Activated naive CD4-positive, alpha-beta T cell treated with anti-CD3 and anti-CD28 coated beads, Interleukin-2, amount 50 U/mL, for 16 hours (primary cell): ENCODE measurements around the gene ABCA2.

Source experiments
- DNase-seq: peaks from one replicate; pipeline ENCODE4 v3.0.0-alpha.2; 2020

The ABCA2 gene

DNA sequence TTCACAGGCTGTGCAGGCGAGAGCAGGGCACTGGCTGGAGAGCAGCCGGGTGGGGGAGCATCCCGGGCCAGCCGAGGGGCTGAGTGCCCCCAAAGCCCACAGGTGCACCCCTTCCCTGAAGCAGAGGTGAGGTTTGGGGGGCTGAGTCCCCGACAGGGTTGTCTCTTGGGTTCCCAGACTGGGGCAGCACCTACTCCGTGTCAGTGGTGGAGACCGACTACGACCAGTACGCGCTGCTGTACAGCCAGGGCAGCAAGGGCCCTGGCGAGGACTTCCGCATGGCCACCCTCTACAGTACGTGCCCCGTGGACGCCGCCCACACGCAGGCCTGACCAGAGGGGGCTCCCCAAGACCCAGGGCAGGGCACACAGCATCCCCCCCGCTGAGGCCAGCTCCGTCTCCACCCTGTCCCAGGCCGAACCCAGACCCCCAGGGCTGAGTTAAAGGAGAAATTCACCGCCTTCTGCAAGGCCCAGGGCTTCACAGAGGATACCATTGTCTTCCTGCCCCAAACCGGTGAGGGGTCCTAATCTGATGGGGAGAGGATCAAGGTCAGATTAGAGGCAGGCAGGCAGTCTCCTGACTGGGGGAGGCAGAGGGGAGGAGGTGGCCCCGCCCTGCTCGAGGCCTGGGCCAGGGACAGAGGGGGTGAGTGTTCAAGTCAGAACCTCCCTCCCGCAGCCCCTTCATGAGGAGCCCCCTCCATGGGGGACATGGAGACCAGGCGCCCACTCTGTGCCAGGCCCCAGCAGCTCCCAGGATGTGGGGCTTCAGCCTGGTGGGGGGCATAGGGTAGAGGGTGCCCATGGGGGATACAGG is 48.1 kb downstream of the ABCA2 start:
- DNase-seq: no peak

DNA sequence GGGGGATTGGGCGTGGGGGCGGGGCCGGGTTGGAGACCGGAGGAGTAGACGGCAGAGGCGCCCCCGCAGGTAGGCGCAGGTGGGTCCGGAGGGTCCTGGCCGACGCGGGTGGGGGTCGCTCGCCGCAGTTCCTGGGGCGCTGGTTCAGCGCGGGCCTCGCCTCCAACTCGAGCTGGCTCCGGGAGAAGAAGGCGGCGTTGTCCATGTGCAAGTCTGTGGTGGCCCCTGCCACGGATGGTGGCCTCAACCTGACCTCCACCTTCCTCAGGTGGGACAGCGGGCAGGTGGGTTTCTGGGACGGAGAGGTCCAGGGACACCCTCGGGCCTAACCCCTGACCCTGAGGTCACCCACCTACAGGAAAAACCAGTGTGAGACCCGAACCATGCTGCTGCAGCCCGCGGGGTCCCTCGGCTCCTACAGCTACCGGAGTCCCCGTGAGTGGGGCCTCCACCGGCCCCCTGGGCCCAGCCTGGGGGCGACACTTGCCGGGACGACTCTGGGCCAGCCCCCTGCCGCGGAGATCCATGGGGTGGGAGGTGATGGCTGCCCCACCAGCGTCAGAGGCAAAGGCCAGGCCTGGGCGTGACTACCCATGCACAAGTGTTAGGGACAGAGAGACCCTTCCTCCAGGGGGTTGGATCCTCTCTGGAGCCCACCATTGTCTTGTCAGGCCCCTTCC is 49.0 kb downstream of the ABCA2 start:
- DNase-seq: no peak

DNA sequence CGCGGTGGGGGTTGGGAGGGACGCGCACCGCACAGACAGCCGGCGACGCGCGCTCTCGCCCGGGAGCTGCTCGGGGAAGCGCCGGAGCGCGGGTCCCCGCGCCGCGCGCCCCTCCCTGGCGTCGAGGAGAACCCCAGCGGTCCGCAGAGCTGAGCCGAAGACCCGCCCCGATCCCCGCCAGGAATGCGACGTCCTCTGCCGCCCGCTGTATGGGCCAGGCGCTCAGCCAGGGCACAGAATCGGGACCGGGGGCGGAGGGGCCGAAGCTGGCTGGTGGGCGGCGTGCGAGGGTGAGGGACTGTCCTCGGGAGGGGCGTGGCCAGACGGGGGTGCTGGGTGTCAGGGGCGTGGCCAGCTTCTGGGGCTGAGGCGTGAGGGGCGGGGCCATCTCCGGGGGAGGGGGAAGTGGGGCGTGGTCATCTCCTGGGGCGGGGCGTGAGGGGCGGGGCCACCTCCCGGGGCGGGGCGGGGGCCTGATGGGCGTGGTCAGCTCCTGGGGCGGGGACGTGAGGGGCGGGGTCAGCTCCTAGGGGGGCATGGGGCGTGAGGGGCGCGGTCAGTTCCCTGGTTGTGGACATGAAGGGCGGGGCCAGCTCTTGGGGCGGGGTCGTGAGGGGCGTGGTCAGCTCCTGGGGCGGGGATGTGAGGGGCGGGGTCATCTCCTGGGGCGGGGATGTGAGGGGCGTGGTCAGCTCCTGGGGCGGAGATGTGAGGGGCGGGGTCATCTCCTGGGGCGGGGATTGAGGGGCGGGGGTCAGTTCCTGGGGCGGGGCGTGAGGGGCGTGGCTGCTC is 49.8 kb downstream of the ABCA2 start:
- peak; percentile 60 for DNase-seq

DNA sequence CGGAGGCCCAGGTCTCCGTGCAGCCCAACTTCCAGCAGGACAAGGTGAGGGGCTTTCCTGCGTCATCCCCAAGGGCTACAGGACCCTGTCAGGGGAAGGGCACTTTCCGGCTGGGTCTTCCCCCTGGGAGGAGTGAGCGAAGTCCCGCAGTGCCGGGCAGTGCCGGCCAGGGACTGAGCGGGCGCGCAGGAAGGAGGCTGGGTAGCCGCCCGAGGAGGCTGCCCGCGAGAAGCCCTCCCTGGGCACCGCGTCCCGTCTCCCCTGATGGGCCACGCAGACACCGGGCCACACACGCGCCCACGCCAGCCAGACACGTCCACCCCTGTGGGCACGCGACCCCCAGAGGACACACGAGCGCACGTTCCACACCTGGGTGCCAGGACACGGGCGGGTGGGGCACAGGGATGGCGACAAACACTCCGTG is 50.4 kb downstream of the ABCA2 start:
- no peak for DNase-seq

DNA sequence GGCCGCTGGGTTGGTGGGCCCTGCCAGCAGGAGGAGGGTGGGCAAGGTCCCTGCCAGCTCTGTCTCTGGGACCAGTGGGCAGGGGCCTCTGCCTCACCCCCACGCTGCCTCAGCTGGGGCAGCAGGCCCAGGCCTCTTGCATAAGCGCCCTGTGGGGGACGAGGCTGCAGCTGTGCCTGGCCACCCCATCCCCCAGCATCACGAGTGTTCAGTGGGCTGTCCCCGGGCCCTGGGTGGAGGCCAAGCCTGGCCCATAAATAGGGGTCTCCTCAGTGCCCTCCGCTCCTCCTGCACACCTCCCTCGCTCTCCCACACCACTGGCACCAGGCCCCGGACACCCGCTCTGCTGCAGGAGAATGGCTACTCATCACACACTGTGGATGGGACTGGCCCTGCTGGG is 50.8 kb downstream of the ABCA2 start, which contains the start of gene PTGDS:
PTGDS (plus strand) TSS at position 282 of the 400 bp plus-strand sequence; CDS start at position 357, 75 bp downstream.
- no peak for DNase-seq

DNA sequence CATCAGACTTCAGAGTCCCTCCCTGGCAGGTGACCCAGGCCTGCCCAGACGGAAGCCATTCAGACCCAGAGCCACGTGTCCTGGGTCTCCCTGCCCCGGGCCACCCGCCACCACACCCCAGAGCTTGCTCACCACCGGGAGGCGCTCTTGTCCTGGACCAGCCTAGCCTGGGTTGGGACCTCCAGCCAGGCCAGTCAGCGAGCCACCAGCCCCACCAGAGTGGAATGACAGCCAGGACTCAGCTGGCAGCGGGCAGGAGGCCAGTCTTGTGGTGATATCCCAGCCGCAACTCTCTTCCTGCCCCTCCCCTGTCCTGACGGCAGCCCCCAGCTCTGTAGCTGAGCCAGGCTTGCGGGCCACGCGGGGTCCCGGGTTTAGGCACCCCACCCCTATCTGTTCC is 52.4 kb downstream of the ABCA2 start:
- DNase-seq: no peak

DNA sequence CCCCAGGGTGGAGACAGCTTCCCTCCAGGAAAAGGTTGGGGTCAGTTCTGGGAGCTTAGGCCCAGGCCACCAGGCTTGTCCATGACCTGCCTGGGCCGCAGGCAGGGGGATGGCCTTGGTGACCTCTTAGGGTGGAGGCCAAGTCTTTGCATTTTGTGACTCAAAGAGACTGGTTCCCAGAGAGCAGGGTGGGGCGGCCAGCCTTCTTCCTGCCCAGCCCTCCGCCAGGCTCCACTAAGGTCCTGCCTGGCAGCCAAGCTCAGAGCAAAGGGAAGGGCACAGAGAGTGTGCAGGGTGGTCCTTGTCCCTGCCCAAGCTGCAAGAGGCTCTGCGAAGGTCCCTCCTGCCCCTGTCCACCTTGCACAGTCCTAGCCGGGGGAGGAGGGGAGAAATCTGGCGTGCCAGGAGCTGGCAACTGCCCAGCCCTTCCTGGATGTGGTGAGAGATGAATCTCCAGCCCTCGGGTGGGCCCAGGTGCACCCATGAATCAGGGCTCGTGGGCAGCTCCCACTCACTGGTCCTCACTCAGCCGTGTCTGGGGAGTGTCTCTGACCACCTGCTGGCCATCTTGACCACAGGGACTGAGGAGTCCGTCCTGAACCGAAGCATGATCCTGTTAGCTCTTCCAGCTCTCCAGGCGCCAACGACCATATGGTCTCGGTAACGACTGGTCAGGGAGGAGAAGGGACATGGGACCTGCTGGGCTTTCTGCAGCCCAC is 53.1 kb downstream of the ABCA2 start:
- DNase-seq: no peak

DNA sequence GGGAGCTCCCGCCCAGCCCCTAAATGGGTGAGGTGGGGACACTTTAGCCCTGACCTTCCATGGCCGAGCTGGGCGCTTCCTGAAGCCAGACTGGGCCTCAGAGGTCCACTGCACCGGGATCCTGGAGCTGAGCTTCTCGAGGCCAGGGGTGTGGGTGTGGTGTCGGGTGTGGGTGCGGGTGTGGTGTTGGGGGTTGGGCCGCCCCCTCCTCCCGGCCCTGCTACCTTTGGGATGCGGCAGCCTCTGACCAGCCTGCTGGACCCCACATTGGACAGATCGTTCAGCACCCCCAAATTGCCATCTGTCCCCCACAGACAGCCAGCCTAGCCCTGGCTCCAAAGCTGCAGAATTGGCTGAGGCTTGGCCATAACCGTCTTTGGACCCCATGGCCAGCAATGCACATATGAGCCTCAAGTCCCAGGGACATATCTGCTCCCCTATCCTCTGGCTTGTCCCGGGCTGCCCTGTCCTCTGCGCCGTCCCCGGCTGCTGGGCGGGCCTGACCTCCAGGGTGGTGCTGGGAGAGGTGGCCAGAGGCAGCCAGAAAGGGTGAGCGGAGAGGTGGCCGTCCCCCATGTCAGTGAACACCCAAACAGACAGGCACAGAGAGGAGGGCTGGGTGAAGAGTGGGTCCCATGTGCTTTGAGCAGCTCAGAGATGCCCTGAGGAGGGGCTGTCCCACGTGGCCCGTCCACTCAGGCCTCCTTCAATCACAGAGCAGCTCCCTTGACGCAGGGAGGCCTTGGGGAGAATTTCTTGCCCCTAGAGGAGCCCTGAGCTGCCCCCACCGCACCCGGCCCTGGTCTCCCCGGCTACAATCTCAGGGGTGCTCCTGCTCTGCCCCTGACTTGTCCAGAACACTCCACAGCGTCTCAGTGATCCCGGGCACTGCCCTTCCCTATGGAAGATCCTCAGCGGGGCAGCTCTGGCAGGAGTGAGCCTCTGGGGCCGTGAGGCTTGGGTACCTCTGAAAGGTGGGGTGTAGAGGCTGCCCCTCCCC is 54.1 kb downstream of the ABCA2 start:
- DNase-seq: no peak

DNA sequence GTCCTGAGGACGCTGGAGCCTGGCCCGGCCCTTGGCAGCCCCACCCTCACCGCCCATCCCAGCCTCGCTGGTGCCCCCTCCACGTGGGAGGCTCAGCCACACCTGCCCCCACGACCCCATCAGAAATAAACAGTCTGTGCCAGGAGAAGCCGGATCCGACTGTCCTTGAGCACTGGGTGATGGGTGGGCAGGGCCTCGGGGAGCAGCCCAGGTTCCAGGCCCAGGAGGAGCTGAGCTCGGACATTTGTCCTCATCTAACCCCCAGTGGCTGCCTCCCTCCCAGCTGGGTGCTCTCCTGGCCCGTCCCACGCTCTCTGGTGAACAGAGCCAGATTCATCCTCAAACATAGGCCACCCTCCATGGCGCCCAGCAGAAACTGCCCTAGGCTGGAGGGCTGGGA is 55.3 kb downstream of the ABCA2 start:
- no peak for DNase-seq

DNA sequence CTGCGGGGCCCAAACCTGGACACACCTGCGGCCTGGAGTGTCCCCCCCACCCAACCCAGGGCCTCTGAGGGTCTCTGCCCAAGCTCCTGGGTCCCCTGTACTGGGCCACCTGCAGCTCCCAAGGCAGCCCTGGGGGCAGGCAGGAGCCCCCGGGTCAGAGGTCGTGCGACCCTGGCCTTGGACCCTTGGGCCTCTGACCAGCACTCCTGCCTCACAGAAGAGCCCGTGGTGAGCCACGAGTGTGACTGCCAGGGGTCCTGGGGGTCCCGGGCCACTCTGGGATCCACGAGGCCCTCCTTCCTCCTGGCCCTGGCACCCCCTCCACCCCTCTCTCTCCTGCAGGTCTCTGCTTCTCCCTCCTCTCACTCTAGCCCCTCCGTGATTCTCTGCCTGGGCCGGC is 55.7 kb downstream of the ABCA2 start:
- no peak for DNase-seq

DNA sequence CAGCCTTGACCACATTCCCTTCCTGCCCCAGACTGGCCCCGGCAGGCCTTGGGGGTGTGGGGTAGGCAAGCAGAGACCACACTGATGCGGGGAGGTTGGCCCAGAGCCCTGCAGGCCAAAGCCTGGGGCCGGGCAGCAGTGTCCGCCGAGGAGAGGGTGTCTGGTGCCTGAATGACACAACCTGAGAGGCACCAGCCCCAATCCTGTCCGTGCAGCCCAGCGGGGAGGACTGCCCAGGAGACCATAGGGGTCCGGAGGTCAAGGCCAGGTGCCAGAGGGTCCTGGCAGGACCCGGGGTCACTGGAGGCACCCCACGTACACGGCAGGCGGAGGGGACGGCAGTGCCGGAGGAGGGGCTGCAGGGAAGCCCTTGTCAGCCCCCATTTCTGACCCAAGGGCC is 56.3 kb downstream of the ABCA2 start:
- DNase-seq: no peak

DNA sequence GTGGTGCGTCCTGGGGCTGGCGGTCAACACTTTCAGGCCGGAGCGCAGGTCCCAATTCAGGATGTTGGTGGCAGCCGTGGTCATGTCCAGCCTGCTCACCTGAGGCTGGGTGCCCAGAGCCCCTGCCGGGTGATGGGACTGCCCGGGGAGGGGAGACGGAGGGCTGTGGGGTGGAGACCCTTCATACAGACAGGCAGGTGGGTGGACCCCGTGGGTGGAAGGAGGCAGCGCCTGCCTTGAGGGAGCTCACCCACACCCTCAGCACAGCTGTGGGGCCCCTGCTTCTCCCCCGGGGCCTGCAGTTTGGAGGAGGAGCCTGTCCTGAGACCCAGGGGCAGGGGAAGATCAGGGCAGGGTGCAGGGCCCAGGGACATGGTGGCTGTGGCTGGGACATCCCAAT is 57.7 kb downstream of the ABCA2 start:
- no peak for DNase-seq

DNA sequence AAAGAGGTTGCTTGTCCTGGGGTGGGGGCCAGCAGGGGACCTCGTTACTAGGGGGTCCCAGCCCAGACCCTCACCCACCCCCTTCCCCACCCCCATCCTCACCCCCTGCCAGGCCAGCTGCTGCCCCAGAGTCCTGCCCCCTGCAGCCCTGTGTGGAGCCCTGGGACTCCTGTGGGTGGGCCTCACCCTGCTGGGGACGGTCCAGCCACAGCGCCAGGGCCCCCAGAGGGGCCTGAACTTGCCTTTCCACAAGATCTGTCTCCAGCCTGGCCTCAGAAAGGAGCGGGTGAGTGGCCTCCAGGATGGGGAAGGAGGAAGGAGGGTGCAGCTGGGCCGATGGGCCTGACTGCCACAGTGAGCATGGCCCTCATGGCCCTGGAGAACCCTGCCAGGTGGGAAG is 58.3 kb downstream of the ABCA2 start:
- DNase-seq: no peak

DNA sequence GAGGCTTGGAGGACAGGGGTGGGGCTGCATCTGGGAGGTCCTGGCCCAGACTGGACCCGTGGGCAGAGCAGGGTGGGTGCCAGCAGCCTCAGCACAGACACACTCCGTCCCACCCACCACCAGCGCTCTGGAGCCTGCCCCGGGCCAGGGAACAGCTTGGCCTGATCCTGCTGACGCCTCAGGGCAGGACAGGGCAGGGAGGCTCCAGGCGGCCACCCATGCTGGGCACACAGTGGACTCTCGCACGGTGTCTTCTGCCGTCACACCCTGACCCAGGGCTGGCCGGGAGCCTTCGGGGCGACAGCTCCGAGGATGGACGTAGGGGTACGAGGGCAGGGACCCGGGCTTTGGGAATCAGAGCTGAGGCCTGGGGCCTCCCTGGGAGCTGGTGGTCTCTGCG is 58.9 kb downstream of the ABCA2 start:
- no peak for DNase-seq

DNA sequence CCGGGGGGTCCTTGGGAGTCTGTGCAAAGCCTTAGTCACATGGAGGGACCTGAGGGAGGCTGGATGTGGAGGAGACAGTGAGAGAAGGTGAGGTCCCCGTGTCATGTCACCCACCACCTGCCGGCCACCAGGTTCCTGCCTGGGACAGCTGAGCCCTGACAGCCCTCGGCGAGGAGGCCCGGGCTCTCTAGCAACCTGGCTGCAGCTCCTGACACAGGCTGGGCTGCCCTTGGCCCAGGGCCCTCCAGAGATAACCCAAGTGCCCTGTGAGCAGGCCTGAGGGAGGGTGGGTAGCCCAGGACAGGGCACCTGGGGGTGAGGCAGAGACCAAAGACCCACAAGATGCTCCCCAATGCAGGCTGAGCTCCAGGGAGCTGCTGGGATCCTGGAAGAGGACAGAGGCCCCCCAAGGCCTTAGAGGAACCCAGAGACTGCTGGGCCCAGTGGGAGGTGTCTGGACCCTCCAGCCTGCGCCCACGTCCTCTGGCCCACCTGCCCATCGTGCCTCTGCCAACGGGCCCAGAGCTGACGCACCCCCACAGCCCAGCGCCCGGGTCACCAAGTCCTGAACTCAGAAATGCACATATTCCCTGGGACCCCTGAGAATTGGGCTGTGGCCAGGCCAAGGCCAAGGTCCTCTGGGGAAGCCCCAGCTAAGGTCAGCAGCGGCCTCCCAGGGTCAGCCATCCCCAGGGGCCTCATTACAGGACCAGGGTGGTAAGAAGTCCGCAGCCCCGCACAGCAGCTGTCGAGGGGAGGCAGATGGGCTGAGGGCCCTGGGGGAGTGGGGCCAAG is 59.5 kb downstream of the ABCA2 start:
- no peak for DNase-seq

DNA sequence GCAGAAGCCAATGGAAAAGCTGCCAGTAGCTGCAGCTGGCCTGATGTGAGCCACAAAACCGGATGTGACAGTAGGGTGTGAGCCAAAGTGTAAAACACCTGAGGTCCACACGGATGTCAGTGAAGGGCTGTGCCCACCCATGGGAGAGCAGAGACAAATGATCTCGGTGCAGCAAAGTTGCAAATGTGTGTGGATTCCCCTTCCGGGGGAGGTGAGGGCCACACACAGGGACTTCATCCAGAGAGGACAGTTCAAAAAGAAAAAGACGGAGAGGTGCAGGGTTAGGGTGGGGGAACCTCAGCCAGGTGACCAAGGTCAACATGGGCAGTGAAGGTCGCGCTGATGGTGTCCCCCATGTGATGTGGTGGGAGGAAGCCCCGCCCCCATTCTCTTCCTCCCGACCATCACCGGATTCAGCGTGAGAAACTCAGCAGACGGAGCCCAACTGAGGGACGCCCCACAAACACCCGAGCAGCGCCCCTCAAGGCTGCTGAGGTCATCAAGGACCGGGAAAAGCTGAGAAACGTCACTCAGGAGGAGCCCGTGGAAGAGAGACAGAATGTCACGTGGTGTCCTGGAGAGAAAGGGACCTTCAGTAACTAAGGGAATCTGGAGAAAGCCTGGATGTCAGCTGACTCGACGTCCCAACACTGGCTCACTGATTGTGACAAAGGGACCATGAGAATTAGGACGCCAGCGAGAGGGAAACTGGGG is 62.1 kb downstream of the ABCA2 start:
- DNase-seq: no peak

DNA sequence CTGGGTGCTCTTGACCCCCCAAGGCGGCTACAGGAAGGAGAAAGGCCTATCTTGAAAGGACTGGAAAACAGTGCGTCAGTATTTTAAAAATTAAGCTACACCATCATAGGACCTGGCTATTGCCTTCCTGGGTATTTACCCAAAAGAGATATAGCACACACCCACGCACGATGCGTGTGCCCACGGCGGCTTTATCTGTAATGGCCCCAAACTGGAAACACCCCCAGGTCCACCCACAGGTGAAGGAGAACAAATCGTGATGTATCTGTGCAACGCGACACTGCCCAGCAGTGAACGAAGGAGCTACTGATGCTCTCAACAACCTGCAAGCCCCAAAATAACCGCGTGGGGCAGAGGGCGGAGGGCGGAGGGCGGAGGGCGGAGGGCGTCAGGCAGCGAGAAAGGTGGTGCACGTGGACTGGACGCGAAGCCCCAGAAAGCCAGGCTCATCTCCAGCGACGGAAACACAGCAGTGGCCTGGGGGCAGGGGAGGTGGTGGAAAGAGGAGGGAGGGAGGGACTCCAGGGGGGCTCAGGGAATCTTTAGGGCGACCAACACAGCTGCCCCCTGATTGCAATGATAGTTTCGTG is 63.1 kb downstream of the ABCA2 start:
- no peak for DNase-seq

DNA sequence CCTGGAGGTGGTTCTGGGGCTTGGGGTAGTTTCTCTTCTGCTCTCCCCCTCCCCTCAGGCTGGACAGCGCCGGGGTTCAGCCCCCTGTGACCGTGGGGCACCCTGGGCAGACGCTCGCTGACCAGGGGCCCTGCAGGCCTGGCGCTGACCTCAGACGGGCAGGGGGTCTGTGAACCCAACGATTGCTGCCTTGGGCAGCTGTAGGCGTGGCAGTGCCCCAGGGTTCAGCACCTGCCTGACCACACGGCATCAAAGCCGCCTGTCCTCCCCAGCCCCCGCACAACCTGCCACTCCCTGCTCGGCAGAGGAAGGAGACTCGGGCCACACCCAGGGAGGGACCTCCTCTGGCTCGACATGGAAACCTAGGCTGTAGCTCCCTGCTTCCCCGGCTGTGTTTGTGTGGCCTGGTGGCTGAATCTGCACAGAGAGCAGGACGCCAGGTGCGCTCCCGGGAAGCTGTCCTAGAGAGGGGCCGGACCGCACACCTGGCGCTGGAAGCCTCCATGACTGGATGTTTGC is 63.8 kb downstream of the ABCA2 start:
- DNase-seq: no peak

DNA sequence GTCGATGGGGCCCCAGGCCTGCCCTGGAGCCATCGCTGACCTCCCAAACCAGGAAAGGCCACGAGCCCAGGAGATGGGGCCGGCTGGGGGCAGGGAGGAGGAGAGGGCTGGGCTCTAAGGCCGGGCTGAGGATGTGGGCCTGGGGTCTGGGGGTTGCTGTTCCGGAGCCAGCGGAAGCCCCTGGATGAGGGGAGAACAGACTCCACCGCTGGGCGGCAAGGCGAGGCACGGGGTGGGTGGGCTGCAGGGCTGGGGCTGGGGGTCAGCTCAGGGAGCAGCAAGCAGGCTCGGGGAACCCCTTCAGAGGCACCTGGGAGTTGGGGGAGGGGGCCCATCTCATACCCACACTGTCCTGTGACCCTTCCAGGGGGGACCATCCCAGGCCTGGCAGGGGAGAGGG is 64.3 kb downstream of the ABCA2 start:
- no peak for DNase-seq
